ENCODE data around the gene MBNL2.

The MBNL2 gene

GRCh38 chr13:97354808-97355207, 132.7 kb downstream of the MBNL2 start:
- no peaks in the 10 kb centered on the region for H3K27me3 ChIP-seq (ENCODE audit: control insufficient read depth, low read length)
- H3K9me3 ChIP-seq (ENCODE audit: control insufficient read depth, insufficient read depth, low read length): no peaks in the 10 kb centered on the region
- no peaks in the 10 kb centered on the region for H3K4me1 ChIP-seq (ENCODE audit: control insufficient read depth, low read length)
- H3K36me3 ChIP-seq (ENCODE audit: control insufficient read depth, low read length): no peaks in the 10 kb centered on the region
- H4K20me1 ChIP-seq (ENCODE audit: control insufficient read depth, insufficient read depth, low read depth, low read length): no peaks in the 10 kb centered on the region
- no peak overlapping the region for H3K4me2 ChIP-seq (ENCODE audit: low read length)
- H3K27ac ChIP-seq (ENCODE audit: low read depth, low read length): no peak overlapping the region
- no peaks in the 10 kb centered on the region for H3K9me2 ChIP-seq (replicated peaks; ENCODE audit: control insufficient read depth, low read length)
- no peak for TF ChIP-seq CTCF (IDR thresholded peaks at IDR 0.05; ENCODE audit: low read depth, low read length, poor library complexity, severe bottlenecking)
- no peak overlapping the region for H3K4me3 ChIP-seq (ENCODE audit: low read length)
- H3F3A ChIP-seq (ENCODE audit: control insufficient read depth, insufficient read depth): no peaks in the 10 kb centered on the region
- no peaks in the 10 kb centered on the region for H3K79me2 ChIP-seq (ENCODE audit: control insufficient read depth, low read length)

- no peaks in the 10 kb centered on the region for H4K20me1 ChIP-seq (ENCODE audit: control insufficient read depth, insufficient read depth, low read depth, low read length)
- no peaks in the 10 kb centered on the region for H3K4me1 ChIP-seq (ENCODE audit: control insufficient read depth, low read length)
- H3K36me3 ChIP-seq (ENCODE audit: control insufficient read depth, low read length): 0 out of 2 replicates have a peak, but pooled peaks cover 4% of the 10 kb centered on the region
- no peak for TF ChIP-seq EZH2phosphoT487 (IDR thresholded peaks at IDR 0.05; ENCODE audit: borderline replicate concordance, low read length)
- TF ChIP-seq CTCF (IDR thresholded peaks at IDR 0.05; ENCODE audit: low read depth, low read length, poor library complexity, severe bottlenecking): no peak
- no peak overlapping the region for H3K27ac ChIP-seq (ENCODE audit: low read depth, low read length)
- H3F3A ChIP-seq (ENCODE audit: control insufficient read depth, insufficient read depth): no peaks in the 10 kb centered on the region
- H3K27me3 ChIP-seq (ENCODE audit: control insufficient read depth, low read length): no peaks in the 10 kb centered on the region
- no peaks in the 10 kb centered on the region for H3K9me2 ChIP-seq (replicated peaks; ENCODE audit: control insufficient read depth, low read length)
- H3K79me2 ChIP-seq (ENCODE audit: control insufficient read depth, low read length): no peaks in the 10 kb centered on the region
- H3K4me2 ChIP-seq (ENCODE audit: low read length): no peak overlapping the region
- no peak overlapping the region for H3K4me3 ChIP-seq (ENCODE audit: low read length)
- H3K9me3 ChIP-seq (ENCODE audit: control insufficient read depth, insufficient read depth, low read length): no peaks in the 10 kb centered on the region
Measured at GRCh38 chr13:97356592-97356991, 134.5 kb downstream of the MBNL2 start.

GRCh38 chr13:97359181-97360057, 137.3 kb downstream of the MBNL2 start:
- H4K20me1 ChIP-seq (ENCODE audit: control insufficient read depth, insufficient read depth, low read depth, low read length): no peaks in the 10 kb centered on the region
- H3K36me3 ChIP-seq (ENCODE audit: control insufficient read depth, low read length): 0 out of 2 replicates have a peak, but pooled peaks cover 4% of the 10 kb centered on the region
- H3K9me3 ChIP-seq (ENCODE audit: control insufficient read depth, insufficient read depth, low read length): no peaks in the 10 kb centered on the region
- H3K4me3 ChIP-seq (ENCODE audit: low read length): no peak overlapping the region
- TF ChIP-seq EZH2phosphoT487 (IDR thresholded peaks at IDR 0.05; ENCODE audit: borderline replicate concordance, low read length) (no peak), CTCF (IDR thresholded peaks at IDR 0.05; ENCODE audit: low read depth, low read length, poor library complexity, severe bottlenecking) (peak; percentile 84)
- no peaks in the 10 kb centered on the region for H3K79me2 ChIP-seq (ENCODE audit: control insufficient read depth, low read length)
- no peak overlapping the region for H3K27ac ChIP-seq (ENCODE audit: low read depth, low read length)
- H3K4me2 ChIP-seq (ENCODE audit: low read length): no peak overlapping the region
- H3F3A ChIP-seq (ENCODE audit: control insufficient read depth, insufficient read depth): no peaks in the 10 kb centered on the region
- H3K9me2 ChIP-seq (replicated peaks; ENCODE audit: control insufficient read depth, low read length): no peaks in the 10 kb centered on the region
- no peaks in the 10 kb centered on the region for H3K4me1 ChIP-seq (ENCODE audit: control insufficient read depth, low read length)
- H3K27me3 ChIP-seq (ENCODE audit: control insufficient read depth, low read length): no peaks in the 10 kb centered on the region

All from DOHH2 (cell line).